ENCODE data around the gene EGLN1.

The EGLN1 gene

DNA sequence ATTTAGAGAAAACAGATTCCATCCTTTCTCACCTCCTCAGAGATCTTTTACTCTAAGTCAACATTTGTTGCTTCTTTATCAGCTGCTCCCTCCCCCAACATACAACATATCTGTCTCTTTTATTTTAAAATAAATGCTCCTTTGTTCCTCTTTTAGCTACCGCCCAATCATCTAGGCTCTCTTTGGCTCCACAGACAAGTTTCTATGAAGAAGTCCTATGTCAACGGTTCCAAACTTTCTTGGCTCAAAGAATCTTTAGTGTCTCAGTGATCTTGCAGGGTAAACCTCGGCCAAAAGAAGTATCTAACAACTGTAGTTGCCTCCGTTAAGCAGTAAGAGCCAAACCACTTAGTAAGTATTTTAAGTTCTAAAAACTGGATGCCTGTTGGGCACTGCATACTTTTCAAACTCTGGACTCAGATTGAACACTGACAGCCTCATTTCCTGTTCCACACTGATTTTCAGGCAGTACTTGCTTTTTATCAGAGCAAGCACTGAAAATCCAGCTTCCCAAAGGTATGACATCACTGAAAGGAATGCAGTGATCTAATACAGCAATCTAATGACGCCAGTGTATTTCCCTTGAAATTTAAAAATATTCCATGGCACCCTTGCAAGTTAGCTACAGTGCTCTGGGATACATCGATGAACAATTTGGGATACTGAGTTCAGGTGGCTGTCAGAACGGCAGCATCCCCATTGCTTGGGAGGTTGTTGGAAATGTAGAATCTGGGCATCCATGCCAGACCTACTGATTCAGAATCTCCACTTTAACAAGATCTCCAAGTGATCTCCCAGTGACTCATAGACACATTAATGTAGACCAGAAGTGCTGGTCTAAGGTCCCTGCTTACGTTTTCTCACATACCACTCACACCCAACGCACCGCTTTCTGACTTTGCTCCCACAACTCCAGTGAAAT is 26.8 kb downstream of the EGLN1 start:
- TF ChIP-seq, protein P1, sequence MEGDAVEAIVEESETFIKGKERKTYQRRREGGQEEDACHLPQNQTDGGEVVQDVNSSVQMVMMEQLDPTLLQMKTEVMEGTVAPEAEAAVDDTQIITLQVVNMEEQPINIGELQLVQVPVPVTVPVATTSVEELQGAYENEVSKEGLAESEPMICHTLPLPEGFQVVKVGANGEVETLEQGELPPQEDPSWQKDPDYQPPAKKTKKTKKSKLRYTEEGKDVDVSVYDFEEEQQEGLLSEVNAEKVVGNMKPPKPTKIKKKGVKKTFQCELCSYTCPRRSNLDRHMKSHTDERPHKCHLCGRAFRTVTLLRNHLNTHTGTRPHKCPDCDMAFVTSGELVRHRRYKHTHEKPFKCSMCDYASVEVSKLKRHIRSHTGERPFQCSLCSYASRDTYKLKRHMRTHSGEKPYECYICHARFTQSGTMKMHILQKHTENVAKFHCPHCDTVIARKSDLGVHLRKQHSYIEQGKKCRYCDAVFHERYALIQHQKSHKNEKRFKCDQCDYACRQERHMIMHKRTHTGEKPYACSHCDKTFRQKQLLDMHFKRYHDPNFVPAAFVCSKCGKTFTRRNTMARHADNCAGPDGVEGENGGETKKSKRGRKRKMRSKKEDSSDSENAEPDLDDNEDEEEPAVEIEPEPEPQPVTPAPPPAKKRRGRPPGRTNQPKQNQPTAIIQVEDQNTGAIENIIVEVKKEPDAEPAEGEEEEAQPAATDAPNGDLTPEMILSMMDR (IDR thresholded peaks at IDR 0.05; ENCODE audit: low read depth, low read length), result no peak
- H3K4me1 ChIP-seq, result peaks cover 12% of the 10 kb centered on the region
- no peak overlapping the region for H3K4me3 ChIP-seq (ENCODE audit: low read depth, low read length)
- no peak for DNase-seq
- no peaks in the 10 kb centered on the region for H3K27me3 ChIP-seq
- H3K36me3 ChIP-seq, result no peaks in the 10 kb centered on the region
- no peaks in the 10 kb centered on the region for H3K9me3 ChIP-seq

DNA sequence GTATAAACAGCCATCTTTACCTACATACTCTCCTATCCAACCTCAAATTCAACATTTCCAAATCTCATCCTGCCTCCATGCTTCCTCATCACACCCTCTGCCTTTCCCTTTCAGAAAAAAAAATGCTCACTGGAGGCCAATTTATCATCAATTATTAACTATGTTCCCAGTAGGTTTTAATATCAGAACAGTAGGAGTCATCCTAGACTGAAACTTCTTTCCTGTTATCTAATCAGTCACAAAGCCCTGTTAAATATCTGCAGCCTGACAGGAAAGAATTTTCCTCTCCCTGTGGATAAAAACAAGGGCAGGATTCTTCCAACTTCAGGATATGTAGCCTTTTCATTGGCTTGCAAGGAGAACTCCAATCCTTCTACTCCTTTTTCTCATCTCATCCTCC is 28.4 kb downstream of the EGLN1 start:
- Histone ChIP-seq H3K4me3 (ENCODE audit: low read depth, low read length) (no peak overlapping the region), H3K36me3 (no peaks in the 10 kb centered on the region), H3K9me3 (no peaks in the 10 kb centered on the region), H3K27me3 (no peaks in the 10 kb centered on the region), H3K4me1 (peaks cover 12% of the 10 kb centered on the region)
- TF ChIP-seq, protein P1 (IDR thresholded peaks at IDR 0.05; ENCODE audit: low read depth, low read length), result no peak
- DNase-seq, result no peak

DNA sequence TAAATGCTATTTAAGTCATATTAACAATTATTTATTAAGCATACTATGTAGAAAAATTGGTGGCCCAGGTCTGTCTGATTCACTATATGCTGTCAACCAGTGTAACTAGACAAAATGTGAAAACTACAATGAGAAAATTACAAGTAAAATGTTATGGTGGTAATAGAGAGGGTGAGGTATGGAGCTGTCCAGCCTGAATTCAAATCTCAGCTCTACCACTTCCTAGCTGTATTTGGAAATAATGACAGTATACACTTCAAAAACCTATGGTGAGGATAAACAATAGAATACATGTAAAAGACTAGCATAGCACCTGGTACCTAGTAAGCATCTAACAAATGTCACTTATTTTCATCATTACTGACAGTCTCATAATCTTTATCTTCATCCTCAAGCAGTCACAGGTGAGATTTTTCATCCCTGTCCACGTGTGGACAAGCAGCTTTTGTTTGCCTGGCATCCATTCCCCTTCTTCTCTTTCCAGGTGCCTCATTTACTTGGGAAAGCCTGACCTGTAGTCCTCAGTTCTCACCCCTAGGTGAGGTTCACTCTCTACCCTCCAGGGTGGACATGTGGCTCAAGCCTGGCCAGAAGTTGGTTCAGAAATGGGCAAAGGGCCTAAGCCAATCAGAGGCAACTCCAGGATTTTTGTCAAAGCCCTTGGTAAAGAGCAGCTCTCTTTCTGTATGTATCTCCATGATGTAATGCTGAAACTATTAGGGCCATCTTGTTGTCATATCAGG is 29.5 kb downstream of the EGLN1 start:
- H3K4me1 ChIP-seq, result peaks cover 16% of the 10 kb centered on the region
- H3K27me3 ChIP-seq, result no peaks in the 10 kb centered on the region
- TF ChIP-seq, protein P1 (IDR thresholded peaks at IDR 0.05; ENCODE audit: low read depth, low read length), result no peak
- H3K4me3 ChIP-seq (ENCODE audit: low read depth, low read length), result no peak overlapping the region
- no peaks in the 10 kb centered on the region for H3K36me3 ChIP-seq
- H3K9me3 ChIP-seq, result no peaks in the 10 kb centered on the region
- DNase-seq, result no peak

DNA sequence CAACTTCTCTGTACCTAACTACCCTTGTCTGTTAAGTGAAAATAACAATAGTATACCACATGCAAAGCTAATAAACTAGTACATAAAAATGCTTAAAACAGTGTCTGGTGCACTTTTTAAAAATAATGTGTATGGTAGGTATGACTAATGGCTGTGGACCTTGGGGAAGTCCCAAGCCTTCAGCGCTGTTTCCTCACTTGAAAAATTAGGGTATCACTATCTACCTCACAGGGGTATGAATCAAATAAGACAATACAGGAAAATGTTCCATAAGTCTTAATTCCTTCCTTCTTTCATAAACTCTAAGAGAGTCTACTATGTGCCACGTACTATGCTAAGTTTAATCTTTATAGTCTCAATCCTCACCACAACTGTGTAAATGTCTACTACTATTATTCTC is 32.0 kb downstream of the EGLN1 start:
- Histone ChIP-seq H3K27me3 (no peaks in the 10 kb centered on the region), H3K9me3 (no peaks in the 10 kb centered on the region), H3K4me3 (ENCODE audit: low read depth, low read length) (no peak overlapping the region), H3K36me3 (no peaks in the 10 kb centered on the region), H3K4me1 (peaks cover 11% of the 10 kb centered on the region)
- no peak for DNase-seq
- TF ChIP-seq, protein P1 (IDR thresholded peaks at IDR 0.05; ENCODE audit: low read depth, low read length), result no peak

DNA sequence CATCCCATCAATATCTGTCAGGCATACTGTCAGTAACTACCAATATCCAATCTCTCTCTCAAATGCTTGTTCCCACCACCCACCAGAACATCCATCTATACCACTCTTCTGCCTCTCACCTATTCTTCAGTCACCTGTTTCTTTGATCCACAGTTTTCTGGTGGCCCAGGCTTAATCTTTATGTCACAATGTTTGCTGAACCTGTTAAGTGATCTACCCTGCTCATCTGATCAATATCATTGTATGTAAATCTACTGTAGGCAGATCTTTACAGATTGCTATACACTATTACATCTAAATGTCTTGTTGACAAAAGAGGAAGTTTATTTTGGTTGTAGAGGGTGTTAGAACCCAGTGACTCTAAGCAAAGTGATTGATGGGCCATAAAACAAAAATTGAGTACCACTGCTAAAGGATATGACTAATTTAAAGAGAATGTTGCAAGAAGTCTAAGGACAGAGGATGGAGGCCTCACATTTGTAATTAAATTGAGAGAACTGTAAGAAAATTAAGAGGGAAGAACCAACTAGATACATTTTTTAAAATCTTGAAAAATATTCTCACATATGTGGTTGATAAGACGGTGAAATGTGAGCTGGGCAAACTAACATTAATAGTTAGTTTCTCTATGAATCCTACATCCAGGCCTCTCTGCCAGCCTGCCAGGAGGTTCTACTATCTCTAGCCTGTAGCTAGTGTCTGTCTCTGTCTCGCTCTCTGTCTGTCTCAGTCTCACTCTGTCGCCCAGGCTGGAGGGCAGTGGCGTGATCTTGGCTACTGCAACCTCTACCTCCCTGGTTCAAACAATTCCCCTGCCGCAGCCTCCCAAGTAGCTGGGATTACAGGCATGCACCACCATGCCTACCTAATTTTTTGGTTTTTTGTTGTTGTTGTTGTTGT is 34.1 kb downstream of the EGLN1 start:
- H3K9me3 ChIP-seq, result no peaks in the 10 kb centered on the region
- H3K4me1 ChIP-seq, result 0 out of 2 replicates have a peak, but pooled peaks cover 3% of the 10 kb centered on the region
- TF ChIP-seq, protein P1 (IDR thresholded peaks at IDR 0.05; ENCODE audit: low read depth, low read length), result no peak
- H3K27me3 ChIP-seq, result no peaks in the 10 kb centered on the region
- no peaks in the 10 kb centered on the region for H3K36me3 ChIP-seq
- H3K4me3 ChIP-seq (ENCODE audit: low read depth, low read length), result no peak overlapping the region
- no peak for DNase-seq

Data from BE2C (cell line).